Lower leg skin (tissue), 3 donors: ENCODE measurements around the gene ST6GALNAC2.

Experiments
- POLR2A ChIP-seq, 2 donors: fragments of 450-650 bp; IDR thresholded peaks; one replicate each; pipeline ENCODE4 v1.6.1; 2016 to 2017; ENCODE audit warnings: antibody characterized with exemption in 2 of 2, mild to moderate bottlenecking in 1 of 2, moderate library complexity in 1 of 2
- TF ChIP-seq, protein P1 (sequence below), 3 donors: fragments of 450-650 bp; IDR thresholded peaks; one replicate each; pipeline ENCODE4 v1.5.1; 2016; ENCODE audit warnings: antibody characterized with exemption in 3 of 3, mild to moderate bottlenecking in 3 of 3, moderate library complexity in 2 of 3

DNA sequence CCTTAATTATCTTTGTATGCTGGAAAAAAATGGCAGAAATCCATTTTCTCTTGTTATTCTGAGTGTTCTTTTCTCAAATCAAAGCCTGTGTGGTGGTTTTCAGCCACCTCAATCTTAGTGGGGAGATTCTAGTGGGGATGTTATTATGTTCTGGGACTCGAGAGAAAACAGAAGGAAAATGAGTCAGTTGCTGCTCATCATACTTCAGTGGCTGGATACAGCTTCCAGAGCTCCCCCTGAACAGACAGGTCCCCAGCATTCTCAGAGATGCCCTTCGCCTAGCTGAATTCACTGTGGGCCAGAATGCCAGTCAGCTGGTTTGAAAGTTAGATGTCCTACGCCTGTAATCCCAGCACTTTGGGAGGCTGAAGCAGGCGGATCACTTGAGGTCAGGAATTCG lies 49.4 kb upstream of the ST6GALNAC2 start:
- TF ChIP-seq, protein P1, sequence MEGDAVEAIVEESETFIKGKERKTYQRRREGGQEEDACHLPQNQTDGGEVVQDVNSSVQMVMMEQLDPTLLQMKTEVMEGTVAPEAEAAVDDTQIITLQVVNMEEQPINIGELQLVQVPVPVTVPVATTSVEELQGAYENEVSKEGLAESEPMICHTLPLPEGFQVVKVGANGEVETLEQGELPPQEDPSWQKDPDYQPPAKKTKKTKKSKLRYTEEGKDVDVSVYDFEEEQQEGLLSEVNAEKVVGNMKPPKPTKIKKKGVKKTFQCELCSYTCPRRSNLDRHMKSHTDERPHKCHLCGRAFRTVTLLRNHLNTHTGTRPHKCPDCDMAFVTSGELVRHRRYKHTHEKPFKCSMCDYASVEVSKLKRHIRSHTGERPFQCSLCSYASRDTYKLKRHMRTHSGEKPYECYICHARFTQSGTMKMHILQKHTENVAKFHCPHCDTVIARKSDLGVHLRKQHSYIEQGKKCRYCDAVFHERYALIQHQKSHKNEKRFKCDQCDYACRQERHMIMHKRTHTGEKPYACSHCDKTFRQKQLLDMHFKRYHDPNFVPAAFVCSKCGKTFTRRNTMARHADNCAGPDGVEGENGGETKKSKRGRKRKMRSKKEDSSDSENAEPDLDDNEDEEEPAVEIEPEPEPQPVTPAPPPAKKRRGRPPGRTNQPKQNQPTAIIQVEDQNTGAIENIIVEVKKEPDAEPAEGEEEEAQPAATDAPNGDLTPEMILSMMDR (IDR thresholded peaks at IDR 0.05): no peak
- no peak for TF ChIP-seq POLR2A (IDR thresholded peaks at IDR 0.05)
